IPS DF 4.7 (cell line): Measurements from ENCODE around the gene NPIPA1.
"Not testable (repeated sequence)": the region's sequence is repeated elsewhere in the genome, so short reads cannot be mapped to it uniquely, and the experiment has no call there.

Source experiments
- DNase-seq: peaks from one replicate; pipeline ENCODE4 v3.0.0-alpha.2; 2013; ENCODE audit warnings: low spot score; ENCODE audit errors: extremely low read depth

Gene NPIPA1

DNA sequence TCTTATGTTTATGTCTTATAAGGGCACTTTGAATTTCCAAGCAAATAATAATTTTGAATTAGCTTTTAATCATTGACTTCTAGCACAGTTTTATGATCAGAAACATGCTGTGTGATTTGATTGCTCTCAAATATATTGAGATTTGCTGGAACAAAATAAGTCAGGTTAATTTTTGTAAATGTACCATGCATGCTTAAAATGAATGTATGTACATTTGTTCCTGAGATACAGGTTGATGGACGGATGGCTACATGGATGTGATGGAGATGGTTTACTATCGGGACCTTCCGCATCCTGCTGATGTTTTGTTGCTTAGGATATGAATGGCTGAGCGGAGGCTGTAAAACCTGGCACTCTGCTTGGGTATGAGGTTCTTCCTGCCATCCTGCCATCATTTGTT lies at the start of gene NPIPA1:
TSS of gene NPIPA1 (plus strand) at position 301 of the 400 bp plus-strand sequence. CDS start at position 301, 0 bp downstream.
- DNase-seq: not testable (repeated sequence)

DNA sequence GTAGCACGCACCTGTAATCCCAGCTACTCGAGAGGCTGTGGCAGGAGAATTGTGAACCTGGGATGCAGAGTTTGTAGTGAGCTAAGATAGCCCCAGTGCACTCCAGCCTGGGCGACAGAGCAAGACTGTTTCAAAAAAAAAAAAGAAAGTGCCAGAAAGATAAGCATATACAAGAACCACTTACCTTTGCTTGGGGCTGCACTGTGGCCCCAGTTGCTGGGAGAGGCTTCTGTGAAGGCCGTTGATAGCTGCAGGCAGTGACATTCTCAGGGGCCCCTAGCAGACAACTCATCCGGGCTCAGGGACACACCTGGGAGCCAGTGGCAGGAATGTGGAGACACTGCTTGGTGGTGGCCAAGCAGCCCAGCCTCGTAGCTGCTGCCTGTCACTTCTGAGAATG lies 45.1 kb upstream of the NPIPA1 start:
- DNase-seq: not testable (repeated sequence)

DNA sequence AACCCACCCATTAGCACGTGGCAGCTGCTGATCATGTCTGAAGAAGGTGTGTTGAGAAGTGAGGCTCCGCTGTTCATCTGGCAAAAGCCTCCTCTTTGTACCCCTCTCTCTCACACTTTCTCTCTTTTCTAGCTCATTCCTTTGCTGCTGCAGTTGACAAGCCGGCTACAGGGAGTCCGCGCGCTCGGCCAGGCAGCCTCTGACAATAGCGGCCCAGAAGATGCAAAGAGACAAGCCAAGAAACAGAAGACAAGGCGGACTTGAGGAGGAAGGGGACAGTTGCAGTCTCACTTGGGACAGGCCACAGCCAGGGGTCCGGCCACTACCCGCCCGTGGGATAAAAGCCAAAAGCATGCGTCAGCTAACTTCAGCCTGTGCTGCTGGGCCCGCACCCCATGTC lies 41.9 kb upstream of the NPIPA1 start:
- DNase-seq: not testable (repeated sequence)

DNA sequence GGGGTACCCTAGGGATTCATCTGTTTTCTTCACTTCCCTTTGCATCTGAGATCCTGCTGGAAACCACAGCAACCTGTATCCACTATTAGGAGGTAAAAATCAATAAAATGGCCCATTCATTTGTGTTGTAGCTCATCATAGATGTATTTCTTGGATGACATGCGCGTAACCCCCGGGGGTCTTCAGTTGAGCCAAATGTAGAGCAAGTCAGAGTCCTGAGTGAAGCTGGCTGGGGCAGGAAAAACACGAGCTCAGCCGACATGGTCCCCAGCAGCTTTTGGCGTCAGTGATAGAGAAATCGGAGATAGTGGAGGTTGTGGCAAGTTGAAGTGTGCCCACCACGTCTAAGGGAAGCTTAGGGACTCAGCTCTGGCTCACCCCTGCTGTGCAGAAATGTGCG lies 41.2 kb upstream of the NPIPA1 start:
- DNase-seq: not testable (repeated sequence)

DNA sequence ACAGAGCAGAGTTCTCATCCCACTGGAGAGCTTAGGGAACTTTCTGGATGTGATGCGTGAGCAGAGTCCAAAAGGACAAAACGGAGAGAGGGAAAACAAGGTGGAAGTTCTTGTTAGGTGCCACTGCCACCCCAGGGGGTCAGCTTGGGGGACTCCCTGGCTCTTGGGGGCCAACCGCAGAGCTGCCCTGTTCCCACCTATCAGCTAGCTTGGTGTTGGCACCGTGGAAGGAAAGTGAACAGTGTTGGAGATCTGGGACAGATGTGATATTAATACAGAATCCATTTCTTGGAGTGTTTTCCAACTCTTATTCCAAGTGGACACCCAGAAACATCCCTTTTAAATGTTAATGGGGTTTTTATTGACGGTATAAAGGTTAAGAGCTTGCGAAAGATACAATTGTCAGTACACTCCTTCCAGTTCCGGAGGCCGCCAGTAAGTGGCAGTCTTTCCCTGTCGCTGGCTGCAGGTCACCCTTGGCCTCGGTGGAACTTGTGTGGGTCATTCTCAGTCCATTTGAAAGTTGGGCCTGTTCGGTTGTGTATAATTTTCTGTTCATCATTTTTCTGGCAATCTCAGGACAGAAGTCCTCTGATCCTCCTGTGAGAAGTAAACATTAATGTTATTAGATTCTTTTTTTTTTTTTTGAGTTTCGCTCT lies 40.1 kb upstream of the NPIPA1 start:
- not testable (repeated sequence) for DNase-seq

DNA sequence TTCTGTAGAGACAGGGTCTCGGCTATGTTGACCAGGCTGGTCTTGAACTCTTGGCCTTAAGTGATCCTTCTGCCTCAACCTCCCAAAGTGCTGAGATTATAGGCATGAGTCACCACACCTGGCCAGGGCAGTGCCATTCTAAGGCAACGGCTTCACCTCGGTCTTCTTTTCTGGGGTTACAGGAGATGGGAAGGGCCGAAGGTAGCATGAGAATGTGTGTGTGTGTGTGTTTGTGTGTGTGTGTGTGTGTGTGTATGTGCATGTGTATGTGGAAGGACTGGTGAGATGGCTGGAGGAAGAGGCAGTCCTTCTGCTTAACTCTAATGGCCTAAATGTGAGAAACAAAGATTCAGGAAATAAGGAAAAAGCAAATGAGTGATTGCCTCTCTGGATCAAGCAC lies 39.1 kb upstream of the NPIPA1 start:
- DNase-seq: not testable (repeated sequence)

DNA sequence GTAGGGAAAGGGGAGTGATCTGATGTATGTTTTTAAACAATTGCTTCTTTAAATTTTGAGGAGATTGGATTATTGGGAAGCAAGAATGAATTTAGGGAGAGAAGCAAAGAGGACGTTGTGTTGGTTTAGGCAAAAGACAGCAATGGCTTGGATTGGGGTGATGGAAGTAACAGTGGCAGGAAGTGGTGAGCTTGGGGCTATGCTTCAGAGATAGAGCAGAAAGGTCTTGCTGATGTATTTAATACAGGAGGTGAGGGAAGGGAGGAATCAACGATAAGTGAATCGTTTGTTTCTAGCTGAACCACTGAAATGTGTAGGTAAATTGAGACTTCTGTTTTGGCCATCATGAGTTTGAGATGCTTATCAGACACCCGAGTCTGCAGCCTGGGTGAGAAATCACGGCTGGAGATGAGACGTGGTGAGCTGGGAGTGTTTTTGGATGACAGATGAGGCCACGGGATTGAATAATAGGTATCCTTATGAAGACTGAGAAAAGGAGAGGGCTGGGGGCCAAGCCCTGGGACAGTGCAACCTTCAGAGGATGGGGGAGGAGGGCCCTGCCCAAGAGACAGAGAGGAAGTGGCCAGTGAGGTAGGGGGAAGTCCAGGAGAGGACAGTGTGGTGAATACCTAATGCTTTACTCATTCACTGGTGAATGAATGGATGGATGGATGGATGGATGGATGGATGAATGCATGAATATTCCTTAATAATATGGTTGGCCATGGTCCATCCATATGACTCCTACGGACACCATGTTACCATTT lies 33.9 kb upstream of the NPIPA1 start:
- DNase-seq: not testable (repeated sequence)

DNA sequence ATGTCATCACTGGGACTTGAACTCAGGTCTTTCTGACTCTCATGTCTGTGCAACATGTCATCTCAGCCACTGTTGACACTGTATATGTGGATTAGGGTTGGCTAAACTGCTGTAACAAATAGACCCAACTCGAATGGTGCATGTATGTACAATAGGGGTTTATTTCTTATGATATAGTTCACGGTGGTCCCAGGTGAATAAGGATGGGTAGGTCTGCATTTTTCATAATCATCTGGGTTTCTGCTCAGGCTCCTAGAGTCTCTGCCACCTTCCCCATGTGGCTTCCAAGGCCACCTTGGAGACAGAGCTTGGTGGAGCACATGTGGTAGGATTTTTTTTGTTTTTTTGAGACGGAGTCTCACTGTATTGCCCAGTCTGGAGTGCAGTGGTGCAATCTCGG lies 27.5 kb upstream of the NPIPA1 start:
- not testable (repeated sequence) for DNase-seq

DNA sequence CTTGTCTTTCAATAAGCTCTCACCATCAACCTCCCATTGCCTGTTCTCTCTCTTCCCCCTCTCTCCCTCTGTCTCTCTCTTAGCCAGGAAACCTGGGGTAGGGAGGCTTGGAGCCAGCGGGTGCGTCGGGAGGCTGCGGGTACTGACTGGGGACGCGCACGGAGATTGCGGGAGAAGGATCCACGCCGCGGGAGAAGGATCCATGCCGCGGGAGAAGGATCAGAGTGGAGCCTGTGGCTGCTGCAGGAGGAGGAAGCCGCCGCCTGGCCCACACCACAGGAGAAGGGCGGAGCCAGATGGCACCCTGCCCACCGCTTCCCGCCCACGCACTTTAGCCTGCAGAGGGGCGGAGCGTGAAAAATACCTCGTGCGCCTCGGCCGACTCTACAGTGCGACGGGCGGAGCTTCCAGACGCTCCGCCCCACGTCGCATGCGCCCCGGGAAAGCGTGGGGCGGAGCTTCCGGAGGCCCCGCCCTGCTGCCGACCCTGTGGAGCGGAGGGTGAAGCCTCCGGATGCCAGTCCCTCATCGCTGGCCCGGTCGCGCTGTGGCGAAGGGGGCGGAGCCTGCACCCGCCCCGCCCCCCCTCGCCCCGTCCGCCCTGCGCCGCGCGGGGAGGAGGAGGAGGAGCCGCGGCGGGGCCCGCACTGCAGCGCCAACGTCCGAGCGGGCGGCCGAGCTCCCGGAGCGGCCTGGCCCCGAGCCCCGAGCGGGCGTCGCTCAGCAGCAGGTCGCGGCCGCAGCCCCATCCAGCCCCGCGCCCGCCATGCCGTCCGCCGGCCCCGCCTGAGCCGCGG lies 26.2 kb upstream of the NPIPA1 start:
- not testable (repeated sequence) for DNase-seq

DNA sequence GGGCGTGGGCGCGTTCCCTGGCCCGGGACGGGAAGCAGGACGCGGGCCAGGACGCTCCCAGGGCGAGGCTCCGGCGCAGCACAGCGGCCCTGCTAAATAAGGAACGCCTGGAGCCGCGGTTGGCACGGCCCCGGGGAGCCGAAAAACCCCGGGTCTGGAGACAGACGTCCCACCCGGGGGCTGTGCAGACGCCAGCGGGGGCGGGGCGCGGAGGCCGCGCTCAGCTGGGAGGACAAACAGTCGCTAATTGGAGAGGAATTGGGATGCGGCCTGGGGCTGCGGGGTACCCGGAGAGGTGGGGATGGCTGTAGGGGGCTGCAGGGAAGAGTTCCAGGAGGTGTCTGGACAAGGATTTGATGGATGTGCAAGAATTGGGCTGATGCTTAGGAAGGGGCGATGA lies 25.3 kb upstream of the NPIPA1 start:
- DNase-seq: not testable (repeated sequence)

DNA sequence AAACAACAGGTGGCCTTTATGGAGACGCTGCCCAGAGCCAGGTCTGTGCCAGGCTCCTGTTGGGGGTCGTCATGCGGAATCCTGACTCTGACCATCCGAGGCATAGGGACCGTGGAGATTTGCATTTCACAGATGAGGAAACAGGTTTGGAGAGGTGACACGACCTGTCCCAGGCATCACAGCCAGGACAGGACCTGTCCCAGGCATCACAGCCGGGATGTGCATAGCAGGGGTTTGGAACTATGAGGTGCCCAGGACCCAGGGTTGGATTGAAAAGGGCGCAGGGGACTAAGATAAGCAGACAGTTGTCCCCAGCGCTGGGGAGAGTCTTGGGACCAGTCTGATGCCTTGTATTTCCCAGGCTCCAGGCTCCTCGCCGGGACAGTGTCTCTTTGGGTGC lies 24.7 kb upstream of the NPIPA1 start:
- not testable (repeated sequence) for DNase-seq

DNA sequence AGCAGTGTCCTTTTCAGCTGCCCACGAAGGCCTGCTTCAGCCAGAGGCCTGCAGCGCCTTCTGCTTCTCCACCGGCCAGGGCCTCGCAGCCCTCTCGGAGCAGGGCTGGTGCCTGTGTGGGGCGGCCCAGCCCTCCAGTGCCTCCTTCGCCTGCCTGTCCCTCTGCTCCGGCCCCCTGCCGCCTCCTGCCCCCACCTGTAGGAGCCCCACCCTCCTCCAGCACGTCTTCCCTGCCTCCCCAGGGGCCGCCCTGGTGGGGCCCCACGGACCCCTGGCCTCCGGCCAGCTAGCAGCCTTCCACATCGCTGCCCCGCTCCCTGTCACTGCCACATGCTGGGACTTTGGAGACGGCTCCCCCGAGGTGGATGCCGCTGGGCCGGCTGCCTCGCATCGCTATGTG lies 18.7 kb upstream of the NPIPA1 start:
- not testable (repeated sequence) for DNase-seq

DNA sequence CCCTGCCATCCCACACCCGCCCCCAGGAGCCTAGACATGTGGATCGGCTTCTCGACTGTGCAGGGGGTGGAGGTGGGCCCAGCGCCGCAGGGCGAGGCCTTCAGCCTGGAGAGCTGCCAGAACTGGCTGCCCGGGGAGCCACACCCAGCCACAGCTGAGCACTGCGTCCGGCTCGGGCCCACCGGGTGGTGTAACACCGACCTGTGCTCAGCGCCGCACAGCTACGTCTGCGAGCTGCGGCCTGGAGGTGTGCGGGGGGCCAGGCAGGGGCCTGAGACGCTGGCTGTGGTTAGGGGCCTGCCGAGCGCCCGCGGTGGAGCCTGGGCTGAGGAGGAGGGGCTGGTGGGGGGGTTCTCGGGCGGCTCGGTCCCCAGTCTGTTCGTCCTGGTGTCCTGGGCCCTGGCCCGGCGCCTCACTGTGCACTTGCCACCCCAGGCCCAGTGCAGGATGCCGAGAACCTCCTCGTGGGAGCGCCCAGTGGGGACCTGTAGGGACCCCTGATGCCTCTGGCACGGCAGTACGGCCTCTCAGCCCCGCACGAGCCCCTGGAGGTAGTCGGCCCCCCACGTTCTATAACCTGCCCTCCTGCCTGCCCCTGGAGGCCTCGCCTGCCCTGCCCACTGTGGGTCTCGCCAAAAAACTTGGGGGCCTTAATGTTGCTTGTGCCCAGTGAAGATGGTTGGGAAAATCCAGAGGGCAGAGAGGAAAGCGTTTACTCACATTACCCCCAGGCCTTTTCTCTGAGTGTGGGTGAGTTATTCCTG lies 17.2 kb upstream of the NPIPA1 start:
- not testable (repeated sequence) for DNase-seq

DNA sequence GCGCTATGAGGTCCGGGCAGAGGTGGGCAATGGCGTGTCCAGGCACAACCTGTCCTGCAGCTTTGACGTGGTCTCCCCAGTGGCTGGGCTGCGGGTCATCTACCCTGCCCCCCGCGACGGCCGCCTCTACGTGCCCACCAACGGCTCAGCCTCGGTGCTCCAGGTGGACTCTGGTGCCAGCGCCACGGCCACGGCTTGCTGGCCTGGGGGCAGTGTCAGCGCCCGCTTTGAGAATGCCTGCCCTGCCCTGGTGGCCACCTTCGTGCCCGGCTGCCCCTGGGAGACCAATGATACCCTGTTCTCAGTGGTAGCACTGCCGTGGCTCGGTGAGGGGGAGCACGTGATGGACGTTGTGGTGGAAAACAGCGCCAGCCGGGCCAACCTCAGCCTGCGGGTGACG lies 15.0 kb upstream of the NPIPA1 start:
- DNase-seq: not testable (repeated sequence)

DNA sequence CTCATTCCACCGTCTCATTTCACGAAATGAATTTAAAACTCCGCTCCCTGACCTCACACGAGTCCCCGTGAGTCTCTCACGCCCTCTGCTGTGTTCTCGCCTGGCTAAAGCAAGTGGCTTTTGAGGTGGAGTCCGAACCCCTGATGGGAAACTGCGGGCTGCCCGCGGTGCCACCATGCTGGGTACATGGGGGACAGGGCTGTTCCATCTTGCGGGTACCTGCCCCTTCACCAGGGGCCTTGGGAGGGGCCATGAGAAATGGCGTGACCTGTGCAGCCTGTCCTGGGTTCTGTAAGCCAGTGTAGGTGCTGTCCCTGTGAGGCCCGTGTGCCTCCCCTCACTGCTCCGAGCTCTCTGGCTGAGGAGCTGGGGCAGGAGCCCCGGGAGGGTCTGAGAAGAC lies 14.3 kb upstream of the NPIPA1 start:
- DNase-seq: not testable (repeated sequence)

DNA sequence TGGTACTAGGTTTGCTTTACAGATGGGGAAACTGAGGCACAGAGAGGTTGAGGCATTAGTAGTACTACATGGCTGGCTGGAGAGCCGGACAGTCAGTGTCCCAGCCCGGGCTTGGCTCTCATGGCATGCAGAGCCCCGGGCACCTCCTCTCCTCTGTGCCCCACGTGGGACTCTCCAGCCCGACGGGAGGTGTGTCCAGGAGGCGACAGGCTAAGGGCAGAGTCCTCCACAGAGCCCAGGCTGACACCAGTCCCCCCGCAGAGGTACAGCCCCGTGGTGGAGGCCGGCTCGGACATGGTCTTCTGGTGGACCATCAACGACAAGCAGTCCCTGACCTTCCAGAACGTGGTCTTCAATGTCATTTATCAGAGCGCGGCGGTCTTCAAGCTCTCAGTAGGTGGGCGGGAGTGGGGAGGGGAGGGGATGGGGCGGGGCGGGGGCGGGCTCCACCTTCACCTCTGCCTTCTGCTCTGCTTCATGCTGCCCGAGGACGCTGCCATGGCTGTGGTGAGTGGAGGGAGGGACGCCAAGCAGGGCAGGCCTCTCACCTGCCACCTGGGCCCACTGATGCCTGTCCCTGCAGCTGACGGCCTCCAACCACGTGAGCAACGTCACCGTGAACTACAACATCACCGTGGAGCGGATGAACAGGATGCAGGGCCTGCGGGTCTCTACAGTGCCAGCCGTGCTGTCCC lies 13.7 kb upstream of the NPIPA1 start:
- not testable (repeated sequence) for DNase-seq

DNA sequence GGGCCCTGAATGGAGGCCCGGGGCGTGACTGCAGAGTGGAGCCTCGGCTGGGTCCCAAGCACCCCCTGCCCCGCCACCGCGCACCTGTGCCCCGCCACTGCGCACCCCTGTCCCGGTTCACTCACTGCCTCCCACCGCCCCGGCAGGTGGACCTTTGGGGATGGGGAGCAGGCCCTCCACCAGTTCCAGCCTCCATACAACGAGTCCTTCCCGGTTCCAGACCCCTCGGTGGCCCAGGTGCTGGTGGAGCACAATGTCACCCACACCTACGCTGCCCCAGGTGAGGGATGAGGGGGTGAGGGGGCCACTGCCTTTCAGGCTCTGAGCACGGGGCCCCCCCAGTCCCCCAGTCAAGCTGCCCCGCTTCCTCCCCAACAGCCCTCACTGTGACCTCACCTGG lies 12.9 kb upstream of the NPIPA1 start:
- not testable (repeated sequence) for DNase-seq

DNA sequence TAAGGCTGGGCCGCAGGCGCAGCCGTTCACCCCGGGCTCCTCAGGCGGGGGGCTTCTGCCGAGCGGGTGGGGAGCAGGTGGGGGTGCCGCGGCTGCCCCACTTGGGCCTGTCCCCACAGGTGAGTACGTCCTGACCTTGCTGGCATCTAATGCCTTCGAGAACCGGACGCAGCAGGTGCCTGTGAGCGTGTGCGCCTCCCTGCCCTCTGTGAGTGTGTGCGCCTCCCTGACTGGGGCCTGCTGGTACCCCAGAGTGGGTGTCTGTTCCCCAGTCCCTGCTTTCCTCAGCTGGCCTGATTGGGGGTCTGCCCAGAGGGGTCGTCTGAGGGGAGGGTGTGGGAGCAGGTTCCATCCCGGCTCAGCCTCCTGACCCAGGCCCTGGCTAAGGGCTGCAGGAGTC lies 12.3 kb upstream of the NPIPA1 start:
- not testable (repeated sequence) for DNase-seq

DNA sequence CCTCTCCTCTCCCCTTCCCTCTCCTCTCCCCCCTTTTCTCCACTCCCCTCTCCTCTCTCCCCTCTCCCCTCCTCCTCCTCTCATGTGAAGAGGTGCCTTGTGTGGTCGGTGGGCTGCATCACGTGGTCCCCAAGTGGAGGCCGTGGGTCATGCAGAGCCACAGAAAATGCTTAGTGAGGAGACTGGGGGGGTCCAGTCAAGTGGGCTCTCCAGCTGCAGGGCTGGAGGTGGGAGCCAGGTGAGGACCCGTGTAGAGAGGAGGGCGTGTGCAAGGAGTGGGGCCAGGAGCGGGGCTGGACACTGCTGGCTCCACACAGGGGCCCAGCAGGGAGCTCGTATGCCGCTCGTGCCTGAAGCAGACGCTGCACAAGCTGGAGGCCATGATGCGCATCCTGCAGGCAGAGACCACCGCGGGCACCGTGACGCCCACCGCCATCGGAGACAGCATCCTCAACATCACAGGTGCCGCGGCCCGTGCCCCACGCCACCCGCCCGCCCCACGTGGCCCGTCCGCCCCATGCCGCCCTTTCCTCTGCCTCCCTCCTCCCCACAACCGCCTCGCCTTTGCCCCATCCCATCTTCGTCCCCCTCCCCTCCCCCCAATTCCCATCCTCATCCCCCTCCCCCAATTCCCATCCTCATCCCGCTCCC lies 9.1 kb upstream of the NPIPA1 start:
- not testable (repeated sequence) for DNase-seq

DNA sequence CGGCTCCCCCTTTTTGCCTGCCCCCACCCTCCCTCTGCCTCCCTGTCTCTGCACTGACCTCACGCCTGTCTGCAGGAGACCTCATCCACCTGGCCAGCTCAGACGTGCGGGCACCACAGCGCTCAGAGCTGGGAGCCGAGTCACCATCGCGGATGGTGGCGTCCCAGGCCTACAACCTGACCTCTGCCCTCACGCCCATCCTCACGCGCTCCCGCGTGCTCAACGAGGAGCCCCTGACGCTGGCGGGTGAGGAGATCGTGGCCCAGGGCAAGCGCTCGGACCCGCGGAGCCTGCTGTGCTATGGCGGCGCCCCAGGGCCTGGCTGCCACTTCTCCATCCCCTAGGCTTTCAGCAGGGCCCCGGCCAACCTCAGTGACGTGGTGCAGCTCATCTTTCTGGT lies 8.1 kb upstream of the NPIPA1 start:
- DNase-seq: not testable (repeated sequence)
